ENCODE measurements around the gene ZC3H4.

DNA sequence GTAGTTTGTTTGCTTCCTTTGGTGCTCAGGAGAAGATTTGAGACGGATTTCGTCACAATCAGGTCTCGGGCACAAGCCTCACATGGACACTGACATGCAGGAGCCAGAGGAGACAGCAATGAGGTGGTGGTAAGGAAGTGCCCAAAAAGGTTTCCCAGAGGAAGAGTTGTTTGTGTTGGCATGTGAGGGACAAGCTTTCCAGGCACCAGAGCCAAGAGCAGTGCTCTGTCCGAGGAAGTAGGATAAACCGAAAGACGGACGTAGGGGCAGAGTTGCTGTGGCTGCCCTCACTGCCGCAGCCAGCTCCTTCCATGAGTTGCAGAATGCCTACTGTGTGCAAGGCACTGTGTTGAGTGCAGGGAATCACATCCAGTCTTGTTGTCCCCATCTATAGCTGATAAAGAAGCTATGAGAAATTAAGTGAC is 44.8 kb upstream of the ZC3H4 start:
- TF ChIP-seq, protein P1, sequence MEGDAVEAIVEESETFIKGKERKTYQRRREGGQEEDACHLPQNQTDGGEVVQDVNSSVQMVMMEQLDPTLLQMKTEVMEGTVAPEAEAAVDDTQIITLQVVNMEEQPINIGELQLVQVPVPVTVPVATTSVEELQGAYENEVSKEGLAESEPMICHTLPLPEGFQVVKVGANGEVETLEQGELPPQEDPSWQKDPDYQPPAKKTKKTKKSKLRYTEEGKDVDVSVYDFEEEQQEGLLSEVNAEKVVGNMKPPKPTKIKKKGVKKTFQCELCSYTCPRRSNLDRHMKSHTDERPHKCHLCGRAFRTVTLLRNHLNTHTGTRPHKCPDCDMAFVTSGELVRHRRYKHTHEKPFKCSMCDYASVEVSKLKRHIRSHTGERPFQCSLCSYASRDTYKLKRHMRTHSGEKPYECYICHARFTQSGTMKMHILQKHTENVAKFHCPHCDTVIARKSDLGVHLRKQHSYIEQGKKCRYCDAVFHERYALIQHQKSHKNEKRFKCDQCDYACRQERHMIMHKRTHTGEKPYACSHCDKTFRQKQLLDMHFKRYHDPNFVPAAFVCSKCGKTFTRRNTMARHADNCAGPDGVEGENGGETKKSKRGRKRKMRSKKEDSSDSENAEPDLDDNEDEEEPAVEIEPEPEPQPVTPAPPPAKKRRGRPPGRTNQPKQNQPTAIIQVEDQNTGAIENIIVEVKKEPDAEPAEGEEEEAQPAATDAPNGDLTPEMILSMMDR (IDR thresholded peaks at IDR 0.05; ENCODE audit: low read depth, low read length) = no peak
- TF ChIP-seq POLR2A (IDR thresholded peaks at IDR 0.05; ENCODE audit: extremely low read depth, insufficient read length) = no peak
- no peak for TF ChIP-seq MAX (IDR thresholded peaks at IDR 0.05; ENCODE audit: low read depth, low read length)

Data from NB4 (cell line).